HepG2 (cell line): ENCODE data around the gene FHIT. TPM values are rescaled to one million over a fixed set of nuclear protein-coding genes. Genes with fewer than 3 reads are reported as not detected.

Experiments used
- ARNTL ChIP-seq: sonication (generic); formaldehyde crosslinking; IDR thresholded peaks from 2 replicates; pipeline ENCODE4 v1.4.0; 2020; ENCODE audit warnings: mild to moderate bottlenecking, missing genetic modification reagents
- DNMT3B ChIP-seq: conservative IDR thresholded peaks from 2 replicates; pipeline ENCODE4 v1.6.1; 2016; ENCODE audit warnings: missing biosample characterization, control low read depth
- HOXA3 ChIP-seq: sonication (generic); formaldehyde crosslinking; IDR thresholded peaks from 2 replicates; pipeline ENCODE4 v1.5.0; 2020; ENCODE audit warnings: missing genetic modification reagents
- KLF12 ChIP-seq: sonication (generic); formaldehyde crosslinking; IDR thresholded peaks from 2 replicates; pipeline ENCODE4 v1.4.0; 2020; ENCODE audit warnings: missing genetic modification reagents, borderline replicate concordance
- NFE2L1 ChIP-seq: sonication (generic); formaldehyde crosslinking; IDR thresholded peaks from 2 replicates; pipeline ENCODE4 v1.4.0; 2020; ENCODE audit warnings: missing genetic modification reagents, mild to moderate bottlenecking, borderline replicate concordance
- POLR2A ChIP-seq, 2 experiments: IDR thresholded peaks; 2 replicates each; pipeline ENCODE4 v1.6.1; 2011; ENCODE audit warnings: low read depth in 2 of 2, low read length in 2 of 2, mild to moderate bottlenecking in 1 of 2, moderate library complexity in 1 of 2; ENCODE audit not compliant: insufficient read depth in 1 of 2
- SKI ChIP-seq: fragments of 450-650 bp; IDR thresholded peaks from one replicate; pipeline ENCODE4 v1.6.1; 2018; ENCODE audit warnings: mild to moderate bottlenecking; ENCODE audit not compliant: partially characterized antibody
- SMC3 ChIP-seq: IDR thresholded peaks from 2 replicates; pipeline ENCODE4 v1.6.1; 2011; ENCODE audit warnings: low read length, improper control_type of control experiment
- ZBTB7B ChIP-seq: sonication (generic); formaldehyde crosslinking; IDR thresholded peaks from 2 replicates; pipeline ENCODE4 v1.4.0; 2020; ENCODE audit warnings: missing genetic modification reagents
- ZMYM3 ChIP-seq: sonication (generic); formaldehyde crosslinking; IDR thresholded peaks from 2 replicates; pipeline ENCODE4 v1.5.1; 2020; ENCODE audit warnings: mild to moderate bottlenecking, missing genetic modification reagents
- ZNF160 ChIP-seq: sonication (generic); formaldehyde crosslinking; IDR thresholded peaks from 2 replicates; pipeline ENCODE4 v1.8.0; 2022; ENCODE audit warnings: mild to moderate bottlenecking, inconsistent platforms, missing genetic modification reagents
- ZNF446 ChIP-seq: sonication (generic); formaldehyde crosslinking; IDR thresholded peaks from 2 replicates; pipeline ENCODE4 v1.5.0; 2020; ENCODE audit warnings: mild to moderate bottlenecking, missing genetic modification reagents
- ZNF556 ChIP-seq: sonication (generic); formaldehyde crosslinking; IDR thresholded peaks from 2 replicates; pipeline ENCODE4 v1.4.0; 2020; ENCODE audit warnings: mild to moderate bottlenecking, missing genetic modification reagents, borderline replicate concordance
- ZNF878 ChIP-seq: sonication (generic); formaldehyde crosslinking; IDR thresholded peaks from 2 replicates; pipeline ENCODE4 v1.8.1; 2023; ENCODE audit warnings: mild to moderate bottlenecking, missing genetic modification reagents, moderate library complexity
- polyA plus RNA-seq, 8 experiments: library from polyadenylated mRNA; depleted of rRNA in 3 of 8; stranded (reverse) in 7 of 8; unstranded in 1 of 8; fragments of >200 nt; fragmentation: Illumina TruSeq in 4 of 8; extraction: Trizol in 4 of 8; gene quantifications; 2 replicates each; pipeline versions ENCODE4 v1.2.1 to v1.2.3, GENCODE V29; 2011 to 2016; ENCODE audit warnings: low read depth in 4 of 8, missing spikeins in 1 of 8, mixed read lengths in 1 of 8; ENCODE audit not compliant: insufficient read depth in 1 of 8
- total RNA-seq, 5 experiments: library from RNA; depleted of rRNA; stranded (reverse); fragments of >200 nt; fragmentation: Illumina TruSeq; extraction: Trizol; gene quantifications; 2 replicates each; pipeline ENCODE4 v1.2.3, GENCODE V29; 2016; ENCODE audit warnings: low read depth in 1 of 5
- TF ChIP-seq, protein P1 (sequence below): sonication (generic); formaldehyde crosslinking; IDR thresholded peaks from 2 replicates; pipeline ENCODE4 v1.5.1; 2020; ENCODE audit warnings: mild to moderate bottlenecking, moderate library complexity, missing genetic modification reagents
- TF ChIP-seq, protein P2 (sequence below), 2 experiments: sonication (generic) in 1 of 2; formaldehyde crosslinking in 1 of 2; IDR thresholded peaks; 2 replicates each; pipeline versions ENCODE4 v1.5.1 to v1.6.1; 2011 to 2020; ENCODE audit warnings: borderline replicate concordance in 1 of 2, low read depth in 1 of 2, low read length in 1 of 2, mild to moderate bottlenecking in 1 of 2, missing genetic modification reagents in 1 of 2, moderate library complexity in 1 of 2
- TF ChIP-seq, protein P3 (sequence below): sonication (generic); formaldehyde crosslinking; IDR thresholded peaks from 2 replicates; pipeline ENCODE4 v1.8.0; 2023; ENCODE audit warnings: mild to moderate bottlenecking, missing genetic modification reagents
- TF ChIP-seq, protein P4 (sequence below): sonication (generic); formaldehyde crosslinking; IDR thresholded peaks from 2 replicates; pipeline ENCODE4 v1.4.0; 2020; ENCODE audit warnings: missing genetic modification reagents

FHIT gene
- total and polyA plus RNA-seq, 2 of the 13 experiments (the other 11 are each of a cell fraction or from before 2014, with no cell fraction given), result 4.0 to 4.6 TPM

DNA sequence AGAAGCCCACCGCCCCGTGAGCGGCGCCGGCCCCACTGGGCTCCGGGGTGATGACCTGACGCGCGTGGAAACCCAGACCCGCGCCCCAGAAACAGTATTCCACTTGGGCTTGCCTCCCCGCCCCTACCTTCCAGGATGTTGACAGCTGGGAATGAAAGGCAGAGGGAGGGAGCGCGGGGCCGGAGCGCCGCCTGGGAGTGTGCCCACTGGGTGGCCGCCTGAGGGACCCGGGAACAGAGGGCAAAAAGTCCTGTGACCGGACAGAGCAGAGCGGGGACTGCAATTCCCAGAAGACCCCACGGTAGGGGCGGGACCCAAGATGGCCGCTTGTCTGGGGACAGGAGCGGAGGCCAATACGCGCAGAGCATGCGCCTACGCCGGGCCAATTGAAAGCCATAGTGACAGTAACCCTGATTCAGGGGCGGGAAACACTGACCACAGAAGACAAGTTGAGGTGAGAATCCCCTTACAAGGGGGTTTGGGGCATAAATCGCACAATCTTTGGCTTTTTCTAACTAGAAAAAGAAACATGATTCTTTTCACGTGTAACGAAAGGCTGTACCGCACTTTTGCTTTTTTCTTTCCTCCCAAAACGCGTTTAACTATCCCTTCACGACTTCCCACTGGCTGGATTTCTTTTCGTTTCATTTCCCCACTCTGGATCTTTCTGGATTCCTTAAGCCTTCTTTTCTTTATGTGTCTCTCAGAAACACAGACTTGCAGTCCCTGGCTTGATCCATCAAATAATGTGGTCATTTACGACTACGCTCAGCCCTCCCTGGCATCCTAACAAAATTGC is at the start of gene FHIT (continued):
- TF ChIP-seq SKI (no peak), KLF12 (0 out of 2 replicates have a peak, but pooled peaks have one; percentile 34), DNMT3B (CRISPR knock-in tag) (no peak), SMC3 (no peak), ZMYM3 (CRISPR knock-in tag) (no peak; the same call in 1 of the 2 replicates), ARNTL (CRISPR knock-in tag) (no peak), ZNF878 (0 out of 2 replicates have a peak, but pooled peaks have one; percentile 13), ZBTB7B (CRISPR knock-in tag) (peak; percentile 35; the same call in 1 of the 2 replicates), POLR2A (IDR thresholded peaks at IDR 0.05; ENCODE audit: insufficient read depth in 1 of 2, low read depth in 2 of 2, low read length in 2 of 2) (peak; percentile 44 to 63; a peak in 3 of 4 replicates), HOXA3 (CRISPR knock-in tag) (peak; percentile 91), ZNF446 (CRISPR knock-in tag) (no peak), ZNF556 (CRISPR knock-in tag) (peak; percentile 78; the same call in 1 of the 2 replicates), NFE2L1 (no peak), ZNF160 (0 out of 2 replicates have a peak, but pooled peaks have one; percentile 38)
- TF ChIP-seq, protein P1, sequence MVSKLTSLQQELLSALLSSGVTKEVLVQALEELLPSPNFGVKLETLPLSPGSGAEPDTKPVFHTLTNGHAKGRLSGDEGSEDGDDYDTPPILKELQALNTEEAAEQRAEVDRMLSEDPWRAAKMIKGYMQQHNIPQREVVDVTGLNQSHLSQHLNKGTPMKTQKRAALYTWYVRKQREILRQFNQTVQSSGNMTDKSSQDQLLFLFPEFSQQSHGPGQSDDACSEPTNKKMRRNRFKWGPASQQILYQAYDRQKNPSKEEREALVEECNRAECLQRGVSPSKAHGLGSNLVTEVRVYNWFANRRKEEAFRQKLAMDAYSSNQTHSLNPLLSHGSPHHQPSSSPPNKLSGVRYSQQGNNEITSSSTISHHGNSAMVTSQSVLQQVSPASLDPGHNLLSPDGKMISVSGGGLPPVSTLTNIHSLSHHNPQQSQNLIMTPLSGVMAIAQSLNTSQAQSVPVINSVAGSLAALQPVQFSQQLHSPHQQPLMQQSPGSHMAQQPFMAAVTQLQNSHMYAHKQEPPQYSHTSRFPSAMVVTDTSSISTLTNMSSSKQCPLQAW, result peak; percentile 79
- TF ChIP-seq, protein P2, sequence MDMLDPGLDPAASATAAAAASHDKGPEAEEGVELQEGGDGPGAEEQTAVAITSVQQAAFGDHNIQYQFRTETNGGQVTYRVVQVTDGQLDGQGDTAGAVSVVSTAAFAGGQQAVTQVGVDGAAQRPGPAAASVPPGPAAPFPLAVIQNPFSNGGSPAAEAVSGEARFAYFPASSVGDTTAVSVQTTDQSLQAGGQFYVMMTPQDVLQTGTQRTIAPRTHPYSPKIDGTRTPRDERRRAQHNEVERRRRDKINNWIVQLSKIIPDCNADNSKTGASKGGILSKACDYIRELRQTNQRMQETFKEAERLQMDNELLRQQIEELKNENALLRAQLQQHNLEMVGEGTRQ (IDR thresholded peaks at IDR 0.05; ENCODE audit: low read depth, low read length), result no peak
- TF ChIP-seq, protein P2 (CRISPR knock-in tag; IDR thresholded peaks at IDR 0.05; ENCODE audit: borderline replicate concordance), result no peak
- TF ChIP-seq, protein P3, sequence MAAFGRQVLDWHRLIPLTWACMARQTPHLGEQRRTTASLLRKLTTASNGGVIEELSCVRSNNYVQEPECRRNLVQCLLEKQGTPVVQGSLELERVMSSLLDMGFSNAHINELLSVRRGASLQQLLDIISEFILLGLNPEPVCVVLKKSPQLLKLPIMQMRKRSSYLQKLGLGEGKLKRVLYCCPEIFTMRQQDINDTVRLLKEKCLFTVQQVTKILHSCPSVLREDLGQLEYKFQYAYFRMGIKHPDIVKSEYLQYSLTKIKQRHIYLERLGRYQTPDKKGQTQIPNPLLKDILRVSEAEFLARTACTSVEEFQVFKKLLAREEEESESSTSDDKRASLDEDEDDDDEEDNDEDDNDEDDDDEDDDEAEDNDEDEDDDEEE (CRISPR knock-in tag), result no peak
- TF ChIP-seq, protein P4, sequence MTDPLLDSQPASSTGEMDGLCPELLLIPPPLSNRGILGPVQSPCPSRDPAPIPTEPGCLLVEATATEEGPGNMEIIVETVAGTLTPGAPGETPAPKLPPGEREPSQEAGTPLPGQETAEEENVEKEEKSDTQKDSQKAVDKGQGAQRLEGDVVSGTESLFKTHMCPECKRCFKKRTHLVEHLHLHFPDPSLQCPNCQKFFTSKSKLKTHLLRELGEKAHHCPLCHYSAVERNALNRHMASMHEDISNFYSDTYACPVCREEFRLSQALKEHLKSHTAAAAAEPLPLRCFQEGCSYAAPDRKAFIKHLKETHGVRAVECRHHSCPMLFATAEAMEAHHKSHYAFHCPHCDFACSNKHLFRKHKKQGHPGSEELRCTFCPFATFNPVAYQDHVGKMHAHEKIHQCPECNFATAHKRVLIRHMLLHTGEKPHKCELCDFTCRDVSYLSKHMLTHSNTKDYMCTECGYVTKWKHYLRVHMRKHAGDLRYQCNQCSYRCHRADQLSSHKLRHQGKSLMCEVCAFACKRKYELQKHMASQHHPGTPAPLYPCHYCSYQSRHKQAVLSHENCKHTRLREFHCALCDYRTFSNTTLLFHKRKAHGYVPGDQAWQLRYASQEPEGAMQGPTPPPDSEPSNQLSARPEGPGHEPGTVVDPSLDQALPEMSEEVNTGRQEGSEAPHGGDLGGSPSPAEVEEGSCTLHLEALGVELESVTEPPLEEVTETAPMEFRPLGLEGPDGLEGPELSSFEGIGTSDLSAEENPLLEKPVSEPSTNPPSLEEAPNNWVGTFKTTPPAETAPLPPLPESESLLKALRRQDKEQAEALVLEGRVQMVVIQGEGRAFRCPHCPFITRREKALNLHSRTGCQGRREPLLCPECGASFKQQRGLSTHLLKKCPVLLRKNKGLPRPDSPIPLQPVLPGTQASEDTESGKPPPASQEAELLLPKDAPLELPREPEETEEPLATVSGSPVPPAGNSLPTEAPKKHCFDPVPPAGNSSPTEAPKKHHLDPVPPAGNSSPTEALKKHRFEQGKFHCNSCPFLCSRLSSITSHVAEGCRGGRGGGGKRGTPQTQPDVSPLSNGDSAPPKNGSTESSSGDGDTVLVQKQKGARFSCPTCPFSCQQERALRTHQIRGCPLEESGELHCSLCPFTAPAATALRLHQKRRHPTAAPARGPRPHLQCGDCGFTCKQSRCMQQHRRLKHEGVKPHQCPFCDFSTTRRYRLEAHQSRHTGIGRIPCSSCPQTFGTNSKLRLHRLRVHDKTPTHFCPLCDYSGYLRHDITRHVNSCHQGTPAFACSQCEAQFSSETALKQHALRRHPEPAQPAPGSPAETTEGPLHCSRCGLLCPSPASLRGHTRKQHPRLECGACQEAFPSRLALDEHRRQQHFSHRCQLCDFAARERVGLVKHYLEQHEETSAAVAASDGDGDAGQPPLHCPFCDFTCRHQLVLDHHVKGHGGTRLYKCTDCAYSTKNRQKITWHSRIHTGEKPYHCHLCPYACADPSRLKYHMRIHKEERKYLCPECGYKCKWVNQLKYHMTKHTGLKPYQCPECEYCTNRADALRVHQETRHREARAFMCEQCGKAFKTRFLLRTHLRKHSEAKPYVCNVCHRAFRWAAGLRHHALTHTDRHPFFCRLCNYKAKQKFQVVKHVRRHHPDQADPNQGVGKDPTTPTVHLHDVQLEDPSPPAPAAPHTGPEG (CRISPR knock-in tag), result no peak
